Dedifferentiated amniotic fluid mesenchymal stem cell (primary cell): ENCODE measurements around the gene RIC1.
A peak's percentile ranks its signal among the peaks of the same experiment; 100 is the strongest.
"Not testable (repeated sequence)": the region's sequence is repeated elsewhere in the genome, so short reads cannot be mapped to it uniquely, and the experiment has no call there.

Experiments
- DNase-seq: peaks from one replicate; pipeline ENCODE4 v3.0.0-alpha.2; 2016; ENCODE audit errors: extremely low spot score

RIC1 gene

GRCh38 chr9:5787759-5788302 lies 158.9 kb downstream of the RIC1 start:
- no peak for DNase-seq

DNA sequence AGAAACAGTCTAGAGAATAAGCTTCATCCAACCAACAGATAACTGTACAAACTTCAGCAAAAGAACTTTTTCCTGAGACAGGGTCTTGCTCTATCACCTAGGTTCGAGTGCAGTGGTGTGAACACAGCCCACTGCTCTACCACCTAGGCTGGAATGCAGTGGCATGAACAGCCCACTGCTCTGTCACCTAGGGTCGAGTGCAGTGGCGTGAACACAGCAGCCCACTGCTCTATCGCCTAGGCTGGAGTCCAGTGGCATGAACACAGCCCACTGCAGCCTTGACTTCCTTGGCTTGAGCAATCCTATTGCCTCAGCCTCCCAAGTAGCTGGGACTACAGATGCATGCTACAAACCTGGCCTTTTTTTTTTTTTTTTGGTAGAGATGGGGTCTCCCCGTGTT lies 160.6 kb downstream of the RIC1 start:
- DNase-seq: no peak

- DNase-seq: no peak
Measured at GRCh38 chr9:5790923-5791322, 162.0 kb downstream of the RIC1 start.

DNA sequence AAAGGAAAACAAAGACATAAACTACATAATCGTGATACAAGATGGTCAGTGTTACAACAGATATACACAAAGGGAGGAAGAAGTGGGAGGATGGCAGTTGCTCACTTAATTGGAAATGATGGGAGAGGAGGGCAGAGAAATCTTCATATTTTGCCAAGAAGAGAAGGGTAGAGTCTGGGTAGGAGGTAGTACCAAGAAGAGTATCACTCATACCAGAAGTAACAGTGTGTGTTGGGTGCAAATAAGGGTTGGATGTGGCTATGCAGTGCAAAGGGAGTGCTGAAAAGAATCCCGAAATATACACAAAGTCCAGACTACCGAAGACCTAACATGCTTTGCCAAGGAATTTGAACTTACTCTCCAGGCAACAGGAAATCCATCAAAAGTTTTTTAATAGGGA lies 163.0 kb downstream of the RIC1 start:
- DNase-seq: no peak

DNA sequence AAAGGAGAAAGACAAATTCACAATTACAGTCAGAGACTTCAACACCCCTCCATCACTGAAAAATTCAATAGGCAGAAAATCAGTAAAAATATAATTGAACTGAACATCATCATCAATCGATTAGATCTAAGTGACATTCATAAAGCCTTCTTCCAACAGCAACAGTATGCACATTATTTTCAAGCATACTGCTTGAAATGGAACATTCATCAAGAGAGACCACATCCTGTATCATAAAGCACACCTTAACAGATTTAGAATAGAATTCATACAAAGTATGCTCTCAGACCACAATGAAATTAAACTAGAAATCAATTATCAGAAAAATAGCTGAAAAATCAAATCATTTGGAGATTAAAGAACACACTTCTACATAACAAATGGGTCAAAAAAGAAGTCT lies 164.9 kb downstream of the RIC1 start:
- no peak for DNase-seq

DNA sequence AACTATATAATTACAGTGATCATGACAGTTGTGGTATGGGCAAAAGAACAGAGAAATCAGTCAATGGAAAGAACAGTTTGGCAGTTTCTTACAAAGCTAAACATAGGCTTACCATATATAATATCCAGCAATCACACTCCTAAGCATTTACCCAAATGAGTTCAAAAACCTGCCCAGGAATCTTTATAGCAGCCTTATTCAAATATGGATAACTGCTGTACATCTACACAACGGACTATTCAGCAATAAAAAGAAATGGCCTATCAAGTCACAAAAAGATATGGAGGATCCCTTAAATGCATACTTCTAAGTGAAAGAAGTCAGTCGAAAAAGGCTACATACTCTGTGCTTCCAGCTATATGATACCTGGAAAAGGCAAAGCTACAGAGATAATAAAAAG lies 167.4 kb downstream of the RIC1 start:
- DNase-seq: no peak

GRCh38 chr9:5798581-5798980 lies 169.7 kb downstream of the RIC1 start:
- DNase-seq: no peak

- DNase-seq: peak; percentile 55
Measured at GRCh38 chr9:5799314-5799713, 170.4 kb downstream of the RIC1 start.

DNA sequence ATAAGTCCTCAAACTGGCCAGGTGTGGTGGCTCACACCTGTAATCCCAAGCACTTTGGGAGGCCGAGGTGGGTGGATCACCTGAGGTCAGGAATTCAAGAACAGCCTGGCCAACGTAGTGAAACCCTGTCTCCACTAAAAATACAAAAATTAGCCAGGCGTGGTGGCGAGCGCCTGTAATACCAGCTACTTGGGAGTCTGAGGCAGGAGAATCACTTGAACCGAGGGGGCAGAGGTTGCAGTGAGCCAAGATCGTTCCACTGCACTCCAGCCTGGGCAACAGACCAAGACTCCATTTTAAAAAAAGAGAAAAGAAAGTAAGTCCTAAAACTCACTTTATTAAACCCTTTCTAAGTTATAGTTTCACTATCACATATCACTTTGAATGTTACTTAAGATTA lies 171.5 kb downstream of the RIC1 start:
- not testable (repeated sequence) for DNase-seq

- DNase-seq: no peak
Measured at GRCh38 chr9:5800969-5801738, 172.2 kb downstream of the RIC1 start.

DNA sequence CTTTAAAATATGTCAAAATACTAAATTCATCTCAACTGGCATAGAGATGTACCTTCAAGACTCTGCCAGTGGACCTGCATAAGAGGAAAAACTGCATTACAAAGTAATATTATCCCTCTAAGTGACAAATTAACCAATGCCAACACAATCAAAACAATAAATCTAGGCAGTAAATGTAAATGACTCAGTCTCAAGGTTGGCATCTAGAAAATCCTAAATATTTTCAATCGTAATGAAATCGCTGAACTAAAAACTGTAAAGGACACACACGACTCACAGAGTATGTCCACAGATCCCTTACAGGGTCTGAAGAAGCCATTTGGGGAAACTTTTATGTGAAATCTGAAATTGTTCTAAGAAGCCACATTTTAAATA lies 172.8 kb downstream of the RIC1 start:
- DNase-seq: no peak

DNA sequence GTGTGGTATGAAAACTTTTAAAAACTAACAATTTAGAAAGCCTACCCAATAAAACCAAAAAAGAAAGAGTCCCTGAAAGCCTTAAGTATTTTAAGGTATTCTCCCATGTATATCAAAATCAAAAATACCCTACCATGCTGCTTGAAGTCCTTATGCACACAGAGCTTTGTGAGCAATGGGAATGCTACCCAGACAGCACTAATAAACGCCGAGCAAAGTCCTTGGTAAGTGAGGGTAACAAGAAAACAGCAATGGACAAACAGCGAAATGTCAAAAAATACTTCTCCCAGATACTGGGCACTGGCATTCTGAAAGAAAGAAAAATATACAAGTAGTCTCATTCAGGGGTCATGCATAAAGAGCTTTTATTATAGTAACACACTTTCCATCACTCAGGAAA lies 176.6 kb downstream of the RIC1 start:
- no peak for DNase-seq

DNA sequence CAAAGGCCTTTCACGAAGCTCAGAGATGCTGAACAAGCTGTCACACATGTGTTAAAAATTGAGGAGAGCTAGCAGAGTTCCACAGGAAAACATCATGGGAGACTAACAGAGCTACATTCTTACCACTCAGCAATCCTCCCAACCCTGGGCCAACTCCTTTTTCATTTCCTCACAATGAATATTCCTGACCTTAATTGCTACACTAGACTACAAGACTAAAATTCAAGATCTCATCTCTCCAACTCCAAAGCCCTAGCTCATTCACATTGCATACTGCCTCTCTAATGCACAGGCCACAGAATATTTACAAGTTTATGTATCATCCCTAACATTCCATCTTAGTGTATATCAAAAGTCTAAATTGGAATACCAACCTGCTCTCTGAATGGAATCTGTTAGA lies 182.8 kb downstream of the RIC1 start:
- no peak for DNase-seq

GRCh38 chr9:5813824-5814223 lies 184.9 kb downstream of the RIC1 start:
- no peak for DNase-seq

DNA sequence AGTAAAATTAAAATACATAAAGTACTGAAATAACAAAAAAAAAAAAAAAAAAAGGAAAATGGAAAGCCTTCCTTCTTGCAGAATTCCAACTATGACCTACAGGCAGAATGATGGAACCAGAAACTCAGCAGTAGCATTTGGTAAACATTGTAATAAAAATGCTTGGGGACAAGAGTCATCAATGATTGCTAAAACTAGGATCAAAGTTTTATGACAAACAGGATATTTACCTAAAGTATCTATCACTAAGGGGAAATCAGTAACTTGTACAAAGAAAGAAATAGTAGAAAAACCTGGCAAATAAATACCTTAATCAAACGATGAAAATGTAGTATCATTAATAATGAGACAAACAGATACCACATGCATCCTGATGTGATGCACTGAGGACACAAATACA lies 186.6 kb downstream of the RIC1 start:
- no peak for DNase-seq

- peak; percentile 20 for DNase-seq
Measured at GRCh38 chr9:5817862-5818261, 189.0 kb downstream of the RIC1 start.

GRCh38 chr9:5818424-5819142 lies 189.7 kb downstream of the RIC1 start:
- no peak for DNase-seq

DNA sequence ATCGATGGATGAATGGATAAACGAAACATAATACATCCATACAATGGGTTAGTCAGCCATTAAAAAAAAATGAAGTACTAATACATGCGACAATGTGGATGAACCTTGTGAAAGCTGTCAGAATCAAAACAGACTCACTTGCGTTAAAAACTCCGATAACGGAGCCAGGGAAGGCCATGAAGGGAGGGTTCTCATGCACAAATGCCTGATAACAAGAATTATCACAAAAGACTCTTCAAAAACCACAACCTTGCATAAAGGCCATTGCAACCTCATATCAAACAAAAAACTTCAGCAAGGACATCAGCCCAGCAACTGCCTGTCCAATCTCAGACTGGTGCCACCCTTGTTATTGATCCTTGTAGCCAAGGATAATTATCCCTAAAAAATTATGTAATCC lies 190.3 kb downstream of the RIC1 start:
- no peak for DNase-seq

GRCh38 chr9:5820425-5820824 lies 191.5 kb downstream of the RIC1 start:
- no peak for DNase-seq

DNA sequence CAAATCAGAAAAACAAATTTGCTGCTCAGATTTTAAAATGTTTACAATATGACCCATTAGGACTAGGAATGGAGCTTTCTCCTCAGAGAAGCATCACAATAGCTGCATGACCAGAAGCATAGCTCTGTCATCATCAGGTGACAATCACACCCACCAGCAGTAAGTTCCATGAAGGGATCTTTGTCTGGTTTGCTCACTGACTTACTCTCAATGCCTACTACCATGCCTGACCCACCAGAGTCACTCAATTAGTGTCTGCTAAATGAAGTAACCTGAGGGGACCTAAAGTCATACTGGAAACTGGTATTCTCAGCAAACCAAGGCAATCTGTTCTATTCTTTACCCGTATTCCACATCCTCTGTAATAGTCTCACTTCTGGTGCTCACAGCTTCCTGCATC lies 196.3 kb downstream of the RIC1 start:
- DNase-seq: no peak
